NCI-H2107 (cell line): Measurements from ENCODE around the gene ECHDC1.
"Not testable (repeated sequence)": the region's sequence is repeated elsewhere in the genome, so short reads cannot be mapped to it uniquely, and the experiment has no call there.

Source experiments
- DNase-seq: peaks from one replicate; lab custom pipeline; 2025; lab: John Stamatoyannopoulos, UW

Gene ECHDC1

DNA sequence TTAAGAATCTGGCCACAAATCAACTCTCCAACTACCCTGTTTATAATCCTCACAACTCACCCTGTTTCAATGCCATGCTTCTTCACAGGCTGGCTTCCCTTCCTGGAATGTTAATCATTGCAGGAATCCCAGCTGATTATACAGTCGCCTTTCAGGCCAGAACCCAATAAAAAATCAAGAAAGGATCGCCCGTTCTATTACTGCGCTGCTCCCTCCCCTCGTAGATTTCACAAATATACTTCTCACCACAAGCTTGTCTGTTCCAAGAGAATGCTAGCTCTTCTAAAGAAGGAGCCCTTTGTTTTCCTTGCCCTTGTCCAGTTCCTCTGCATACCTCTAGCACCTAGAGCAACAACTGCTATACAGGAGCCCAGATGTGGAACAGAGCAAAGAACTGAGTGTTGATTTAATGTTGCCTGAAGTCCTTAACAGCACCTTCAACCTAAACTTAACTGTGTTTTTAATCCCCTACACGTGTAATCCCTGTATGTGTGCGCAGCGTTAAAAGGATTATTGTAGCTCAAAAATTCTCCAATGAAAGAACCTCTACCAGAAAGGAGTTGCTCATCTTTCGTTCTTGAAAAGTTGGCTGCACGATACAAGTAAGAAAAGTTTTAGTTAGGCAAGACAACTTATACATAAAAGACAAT lies 988 bp downstream of the ECHDC1 start:
- no peak for DNase-seq

DNA sequence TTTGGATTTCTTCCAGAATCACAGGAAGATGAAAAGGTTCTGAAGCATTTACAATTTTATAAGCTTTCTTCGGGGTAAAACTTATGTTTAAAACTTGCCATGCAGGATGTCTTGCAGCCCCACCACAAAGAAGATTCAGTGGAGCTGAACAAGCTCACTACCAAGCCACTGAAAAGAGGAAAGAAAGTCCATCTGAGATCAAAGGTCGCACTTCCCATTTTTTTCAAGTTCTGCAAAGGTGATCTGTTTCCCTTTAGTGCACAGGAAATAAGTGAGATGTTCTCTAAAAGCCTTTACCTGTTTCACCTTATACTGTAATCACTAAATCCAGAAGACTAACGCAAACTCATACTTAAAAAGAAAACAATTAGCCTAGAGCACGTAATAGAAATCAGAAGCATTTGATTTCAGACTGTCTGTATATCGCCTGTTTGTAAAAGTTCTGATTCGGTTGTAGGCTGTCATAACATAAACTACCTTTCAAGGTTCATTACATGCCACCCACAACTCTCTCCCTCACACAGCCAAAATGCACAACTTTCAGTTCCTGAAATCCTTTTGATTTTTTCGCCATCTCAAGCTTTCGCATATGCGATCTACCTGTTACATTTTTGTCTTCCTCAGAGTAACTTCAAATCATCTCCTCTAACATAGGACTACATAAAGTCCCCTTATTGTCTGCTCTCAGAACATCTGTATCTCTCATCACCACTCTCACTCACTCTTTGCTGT lies 1.8 kb downstream of the ECHDC1 start:
- DNase-seq, result no peak

DNA sequence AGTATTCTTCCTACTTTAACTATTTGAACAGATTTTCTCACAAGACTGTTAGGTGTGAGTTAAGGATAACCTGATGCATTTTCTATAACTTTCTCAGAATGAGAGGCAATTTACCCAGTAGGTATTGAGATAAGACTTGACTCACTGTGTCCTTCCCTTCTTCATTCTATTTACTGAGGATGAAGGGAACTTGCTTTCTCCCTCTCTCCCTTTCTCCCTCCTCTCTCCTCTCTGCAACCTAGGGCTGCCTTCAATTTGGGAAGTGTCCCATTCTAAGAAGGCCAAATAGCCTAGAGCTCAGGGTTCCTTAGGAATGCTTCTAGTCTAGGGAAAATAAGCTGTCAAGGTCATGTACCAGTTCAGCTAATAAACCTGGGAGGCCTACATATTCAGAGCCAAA lies 3.2 kb downstream of the ECHDC1 start:
- DNase-seq, result no peak

DNA sequence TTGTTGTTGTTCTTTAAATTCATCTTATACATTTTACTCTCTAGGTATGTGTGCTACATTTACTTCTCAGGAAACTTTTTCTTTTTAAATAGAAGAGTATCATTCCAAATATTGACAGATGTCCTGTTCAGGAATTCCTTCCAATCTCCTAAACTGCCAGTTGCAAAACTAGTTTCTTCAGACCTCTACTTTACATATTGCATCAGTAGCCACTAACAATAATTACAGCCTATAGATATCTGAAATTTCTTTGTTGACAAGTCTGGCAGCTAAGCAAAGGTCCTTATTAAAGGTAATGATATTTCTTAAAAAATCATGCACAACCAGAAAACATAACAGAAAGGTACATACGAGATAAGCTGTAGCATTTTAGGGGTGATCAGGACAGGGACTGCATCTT lies 4.5 kb downstream of the ECHDC1 start:
- no peak for DNase-seq

DNA sequence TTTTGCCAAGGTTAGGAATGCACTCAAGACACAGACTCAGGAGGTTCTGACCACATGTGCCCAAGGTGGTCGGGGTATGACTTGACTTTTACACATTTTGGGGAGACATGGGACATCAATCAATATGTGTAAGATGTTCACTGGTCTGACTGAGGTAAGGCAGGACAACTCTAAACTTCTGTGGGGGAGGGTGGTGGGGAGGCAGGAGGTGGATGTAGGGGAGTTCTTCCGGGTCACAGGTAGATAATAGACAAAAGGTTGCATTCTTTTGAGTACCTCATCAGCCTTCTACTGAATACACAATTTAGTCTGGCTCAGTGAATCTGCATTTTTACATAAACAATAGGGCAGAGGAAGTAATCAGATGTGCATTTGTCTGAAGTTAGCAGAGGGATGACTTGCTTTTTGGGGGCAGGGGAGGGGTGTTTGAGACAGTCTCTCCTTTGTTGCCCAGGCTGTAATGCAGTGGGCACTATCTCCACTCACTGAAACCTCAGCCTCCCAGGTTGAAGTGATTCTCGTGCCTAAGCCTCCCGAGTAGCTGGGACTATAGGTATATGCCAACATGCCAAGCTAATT lies 10.9 kb downstream of the ECHDC1 start:
- DNase-seq, result no peak

DNA sequence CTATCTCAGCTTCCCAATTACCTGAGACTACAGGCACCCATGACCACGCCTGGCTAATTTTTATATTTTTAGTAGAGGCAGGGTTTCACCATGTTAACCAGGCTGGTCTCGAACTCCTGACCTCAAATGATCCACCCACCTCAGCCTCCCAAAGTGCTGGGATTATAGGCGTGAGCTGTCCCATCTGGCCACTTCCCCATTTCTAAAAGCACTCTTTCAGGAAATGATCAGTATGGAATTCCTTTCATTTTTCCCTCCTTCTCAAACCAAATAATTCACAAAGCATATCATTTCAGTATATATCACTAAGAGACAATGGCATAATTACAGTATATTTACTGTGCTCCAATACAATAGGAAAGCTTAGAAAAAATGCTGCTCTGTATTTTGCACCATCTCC lies 12.2 kb downstream of the ECHDC1 start:
- DNase-seq, result not testable (repeated sequence)

DNA sequence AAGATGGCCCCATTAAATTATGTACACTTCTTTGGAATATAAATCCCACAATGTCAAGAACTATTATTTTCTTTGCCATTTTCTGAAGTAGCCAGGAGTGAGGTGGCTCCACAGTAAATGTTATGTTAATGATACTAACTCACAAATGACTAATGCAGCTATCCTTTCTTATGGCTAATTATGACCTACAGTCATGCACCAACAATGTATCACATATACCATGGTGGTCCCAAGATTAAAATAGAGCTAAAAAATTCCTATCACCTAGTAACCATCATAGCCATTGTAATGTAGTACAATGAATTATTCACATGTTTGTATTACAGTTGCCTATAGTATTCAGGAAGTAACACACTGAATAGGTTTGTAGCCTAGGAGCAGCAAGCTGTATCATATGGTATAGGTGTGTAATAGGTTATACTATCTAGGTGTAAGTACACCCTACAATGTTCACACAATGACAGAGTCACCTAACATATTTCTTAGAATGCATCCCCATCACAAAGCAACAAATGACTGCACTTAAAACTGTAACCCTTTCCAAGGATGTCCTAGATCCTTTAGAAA lies 15.3 kb downstream of the ECHDC1 start:
- DNase-seq, result no peak

DNA sequence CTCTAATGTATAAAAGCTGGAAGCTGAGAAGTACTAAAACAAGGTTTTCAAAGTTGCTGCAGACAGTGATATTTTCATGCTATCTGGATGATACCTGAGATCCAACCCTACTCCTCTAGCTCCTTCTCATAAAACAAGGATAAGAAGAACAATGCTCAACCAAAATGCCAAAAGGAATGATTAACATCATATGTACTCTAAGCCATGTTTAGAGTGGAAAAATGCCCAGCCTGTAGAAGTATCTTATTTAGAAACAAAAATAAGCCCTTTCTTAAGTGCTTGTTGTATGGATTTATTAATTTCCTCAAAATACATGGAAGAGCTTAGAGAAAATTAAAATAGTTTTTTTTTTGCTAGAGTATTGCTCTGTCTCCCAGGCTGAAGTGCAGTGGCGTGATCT lies 23.7 kb downstream of the ECHDC1 start:
- no peak for DNase-seq

DNA sequence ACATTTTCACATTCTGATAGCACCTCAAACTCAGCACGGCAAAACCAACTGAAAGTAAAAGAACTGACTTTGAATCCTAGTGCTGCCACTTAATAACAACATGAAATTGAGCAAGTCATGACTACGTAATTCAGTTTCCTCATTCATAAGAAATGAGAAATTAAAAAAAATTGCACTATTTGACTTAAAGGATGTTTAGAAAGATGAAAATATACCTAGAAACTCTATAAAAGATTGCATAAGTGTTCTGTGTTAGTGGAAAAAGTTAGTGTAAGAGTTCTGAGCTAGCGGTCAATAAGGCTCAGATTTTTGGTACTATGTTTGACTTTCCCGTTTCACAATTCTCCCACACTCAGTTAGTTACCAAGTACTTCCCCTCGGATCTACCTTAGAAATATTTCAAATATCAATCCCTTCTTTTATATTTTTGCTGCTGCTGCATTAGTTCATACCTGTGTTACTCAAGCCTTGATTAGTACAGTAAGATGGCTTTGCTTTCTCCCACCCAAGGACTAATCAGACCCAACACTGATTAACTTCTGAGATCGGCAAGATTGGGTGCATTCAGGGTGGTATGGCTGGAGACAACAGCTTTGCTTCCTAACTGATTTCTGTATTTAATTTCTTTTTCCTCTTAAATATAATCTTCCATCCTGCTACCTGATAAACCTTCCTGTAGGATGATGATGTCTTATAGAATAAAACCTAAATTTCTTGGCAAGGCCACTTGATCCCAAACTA lies 25.9 kb downstream of the ECHDC1 start:
- no peak for DNase-seq

DNA sequence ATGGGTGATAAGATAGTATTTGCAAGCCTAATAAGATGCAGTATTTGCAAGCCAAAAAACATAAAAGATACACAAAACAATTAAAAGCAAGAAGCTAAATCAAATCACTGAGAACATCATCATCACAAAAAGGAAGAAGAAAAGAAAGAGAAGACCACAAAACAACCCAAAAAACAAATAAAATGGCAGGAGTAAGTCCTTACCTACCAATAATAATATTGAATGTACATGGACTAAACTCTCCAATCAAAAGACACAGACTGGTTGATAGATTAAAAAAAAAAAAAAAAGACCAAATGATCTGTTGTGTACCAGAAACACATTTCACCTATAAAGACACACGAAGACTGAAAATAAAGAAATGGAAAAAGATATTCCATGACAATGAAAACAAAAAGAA lies 37.7 kb downstream of the ECHDC1 start:
- DNase-seq, result no peak

DNA sequence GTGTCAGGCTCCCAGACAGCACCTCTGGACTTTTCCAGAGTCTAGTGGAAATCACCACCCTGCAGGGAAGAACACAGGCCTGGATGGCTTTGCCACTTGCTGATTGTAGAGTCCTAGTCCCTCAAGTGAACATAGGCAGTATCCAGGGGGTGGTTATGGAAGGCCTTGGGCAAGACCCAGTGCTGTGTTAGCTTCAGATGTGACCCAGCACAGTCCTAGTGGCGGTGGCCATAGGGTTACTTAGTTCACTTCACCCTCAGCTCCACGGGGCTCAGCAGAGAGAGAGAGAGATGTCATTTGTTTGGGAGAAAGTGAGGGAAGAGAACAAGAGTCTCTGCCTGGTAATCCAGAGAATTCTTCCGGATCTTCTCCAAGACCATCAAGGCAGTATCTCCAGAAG lies 39.5 kb downstream of the ECHDC1 start:
- no peak for DNase-seq

DNA sequence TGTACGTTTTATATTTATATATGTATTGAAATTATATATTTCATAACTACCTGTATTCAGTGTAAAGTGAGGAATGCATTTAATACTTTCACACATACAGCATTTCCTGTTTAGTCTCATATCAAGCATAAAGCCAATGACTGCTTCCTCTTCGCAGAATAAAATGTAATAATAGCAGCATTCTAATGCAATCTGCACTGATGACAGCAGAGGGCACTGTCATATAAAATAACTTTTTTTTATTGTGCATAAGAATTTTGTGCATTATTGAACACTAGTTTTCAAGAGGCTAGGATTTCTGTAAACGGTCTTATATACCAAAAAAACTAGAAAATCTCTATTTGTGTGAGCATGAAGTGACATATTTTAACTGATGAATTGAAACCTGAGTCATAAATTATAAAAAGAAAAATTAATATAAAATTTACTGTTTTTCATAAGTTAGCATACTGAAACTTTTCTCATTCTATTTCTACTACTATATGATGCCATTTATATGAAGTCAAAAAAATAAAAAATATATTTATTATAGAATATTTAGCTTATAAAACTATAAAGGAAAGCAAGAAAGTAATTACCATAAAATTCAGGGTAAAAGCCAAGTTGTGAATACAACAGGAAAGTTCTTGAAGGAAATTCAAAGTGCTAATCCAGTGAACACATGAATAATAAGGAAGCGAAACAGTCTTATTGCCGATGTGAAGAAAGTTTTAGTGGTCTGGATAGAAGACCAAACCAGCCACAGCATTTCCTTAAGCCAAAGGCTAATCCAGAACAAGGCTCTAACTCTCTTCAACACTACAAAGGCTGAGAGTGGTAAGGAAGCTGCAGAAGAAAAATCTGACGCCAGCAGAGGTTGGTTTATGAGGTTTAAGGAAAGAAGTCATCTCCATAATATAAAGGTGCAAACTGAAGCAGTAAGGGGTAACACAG lies 40.4 kb downstream of the ECHDC1 start:
- DNase-seq, result no peak

DNA sequence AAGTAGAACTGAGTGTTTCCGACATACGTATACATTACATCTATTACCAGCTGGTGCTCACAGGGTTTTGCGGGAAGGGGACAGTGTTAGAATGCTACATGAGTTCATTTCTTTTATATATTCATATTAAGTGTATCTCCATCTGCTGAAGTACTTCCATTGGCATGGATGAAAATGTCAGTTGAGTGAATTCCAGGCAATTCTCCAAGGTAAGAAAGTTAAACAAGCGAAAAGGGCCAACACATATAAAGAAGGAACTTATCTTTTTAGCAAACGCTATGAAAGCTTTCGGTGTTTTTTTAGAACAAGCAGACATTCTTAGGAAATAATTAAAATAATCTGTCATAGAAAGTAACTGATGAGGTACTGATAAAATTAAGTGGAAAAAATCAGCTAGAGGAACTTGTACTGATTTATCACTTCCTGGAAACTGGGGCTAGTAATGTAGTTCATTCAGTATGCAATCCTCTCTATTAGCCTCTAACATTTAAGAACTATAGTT lies 42.2 kb downstream of the ECHDC1 start:
- DNase-seq, result no peak

DNA sequence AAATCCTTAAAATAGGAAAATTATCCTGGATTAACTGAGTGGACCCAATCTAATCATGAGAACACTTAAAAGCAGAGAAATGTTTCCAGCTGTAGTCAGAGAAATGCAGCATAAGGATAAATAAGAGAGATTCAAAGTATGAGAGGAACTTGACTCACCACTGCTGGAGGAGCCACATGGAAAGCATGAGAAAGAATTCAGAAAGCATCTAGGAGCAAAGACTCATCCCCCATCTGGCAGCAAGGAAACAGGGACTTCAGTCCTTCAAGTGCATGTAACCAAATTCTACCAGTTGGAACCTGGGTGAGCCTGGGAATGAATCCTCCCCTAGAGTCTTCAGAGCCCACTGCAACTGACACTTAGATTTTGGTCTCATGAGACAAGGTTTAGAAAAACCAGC lies 43.0 kb downstream of the ECHDC1 start:
- DNase-seq, result no peak

DNA sequence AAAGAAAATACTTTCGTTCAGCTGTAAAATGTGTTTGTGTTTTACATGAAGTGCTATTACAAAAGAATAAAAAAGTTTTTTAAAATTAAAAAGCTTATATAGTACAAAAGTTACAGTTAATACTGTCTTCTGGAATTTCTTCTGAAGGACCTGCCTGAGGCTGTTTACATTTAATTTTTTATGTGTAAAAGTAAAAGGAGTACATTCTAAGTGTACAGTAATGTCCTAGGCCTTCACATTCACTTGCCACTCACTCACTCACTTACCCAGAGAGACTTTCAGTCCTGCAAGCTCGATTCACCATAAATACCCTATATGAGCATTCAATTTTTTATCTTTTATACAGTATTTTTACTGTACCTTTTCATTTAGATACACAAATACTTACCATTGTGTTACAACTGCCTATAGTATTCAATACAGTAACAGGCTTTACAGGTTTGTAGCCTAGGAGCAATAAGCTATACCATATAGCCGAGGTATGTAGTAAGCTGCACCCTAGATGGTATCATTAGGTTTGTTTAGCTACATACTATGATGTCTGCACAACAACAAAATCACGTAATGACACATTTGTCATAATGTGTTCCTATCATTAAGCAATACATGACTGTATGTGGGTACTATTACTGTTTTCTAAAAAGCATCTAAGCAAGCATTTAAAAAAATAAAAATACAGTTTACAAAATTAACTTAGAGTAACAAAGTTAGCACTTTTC lies 43.7 kb downstream of the ECHDC1 start:
- no peak for DNase-seq

DNA sequence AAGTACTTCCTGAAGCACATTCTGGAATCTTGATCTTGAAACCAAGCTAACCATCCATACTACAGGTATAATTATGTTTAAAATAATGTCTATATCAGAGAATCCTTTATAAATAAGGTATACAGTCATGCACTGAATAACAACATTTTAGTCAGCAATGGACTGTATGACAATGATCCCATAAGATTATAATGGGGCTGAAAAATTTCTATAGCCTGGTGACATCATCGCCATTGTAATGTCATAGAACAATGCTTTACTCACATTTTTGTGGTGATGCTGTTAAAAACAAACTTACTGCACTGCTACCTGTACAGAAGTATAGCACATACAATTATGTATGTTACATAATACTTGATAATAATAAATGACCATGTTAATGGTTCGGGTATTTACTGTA lies 44.9 kb downstream of the ECHDC1 start:
- DNase-seq, result no peak

DNA sequence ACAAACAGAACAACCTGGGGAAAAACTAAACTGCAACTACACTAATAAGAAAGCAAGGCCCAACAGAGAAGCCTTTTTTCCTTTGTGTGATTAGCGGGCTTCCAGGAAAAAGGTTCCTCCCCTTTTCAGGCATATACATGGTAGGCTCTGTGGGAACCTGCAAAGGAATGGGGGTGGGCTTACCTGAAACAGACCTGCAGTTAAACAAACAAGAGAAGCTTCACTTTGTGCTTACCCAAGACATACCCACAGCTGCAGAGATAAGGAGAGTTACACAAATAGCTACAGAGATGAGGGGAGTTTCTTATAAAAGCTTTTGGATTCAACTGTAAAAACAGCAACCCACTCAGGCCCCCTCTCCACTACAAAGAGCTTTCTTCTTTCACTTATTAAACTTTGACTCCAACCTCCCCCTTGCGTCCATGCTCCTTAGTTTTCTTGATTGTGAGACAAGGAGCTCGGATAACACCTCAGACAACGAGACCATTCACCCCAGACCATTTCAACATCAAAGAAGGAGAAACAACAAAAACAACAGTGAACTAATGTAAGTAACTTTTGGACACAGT lies 45.8 kb downstream of the ECHDC1 start:
- no peak for DNase-seq

DNA sequence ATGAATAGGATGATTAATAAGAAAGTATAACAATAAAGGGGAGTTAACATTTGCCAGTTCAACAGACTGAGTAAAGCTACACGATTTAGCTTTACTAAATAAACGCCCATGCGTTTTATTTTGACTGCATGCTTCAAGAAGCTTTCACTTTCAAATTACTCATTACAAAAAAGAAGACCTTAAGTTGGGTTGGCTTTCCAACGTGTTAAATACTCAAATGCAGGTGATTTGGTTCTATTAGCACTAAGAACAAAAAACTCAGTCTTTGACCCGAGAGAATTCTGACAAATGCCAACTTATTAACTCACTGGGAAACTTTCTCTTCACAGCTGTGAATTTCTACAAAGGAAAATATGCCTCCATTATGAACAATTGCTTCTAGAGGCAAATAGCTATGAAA lies 51.9 kb downstream of the ECHDC1 start:
- DNase-seq, result no peak

DNA sequence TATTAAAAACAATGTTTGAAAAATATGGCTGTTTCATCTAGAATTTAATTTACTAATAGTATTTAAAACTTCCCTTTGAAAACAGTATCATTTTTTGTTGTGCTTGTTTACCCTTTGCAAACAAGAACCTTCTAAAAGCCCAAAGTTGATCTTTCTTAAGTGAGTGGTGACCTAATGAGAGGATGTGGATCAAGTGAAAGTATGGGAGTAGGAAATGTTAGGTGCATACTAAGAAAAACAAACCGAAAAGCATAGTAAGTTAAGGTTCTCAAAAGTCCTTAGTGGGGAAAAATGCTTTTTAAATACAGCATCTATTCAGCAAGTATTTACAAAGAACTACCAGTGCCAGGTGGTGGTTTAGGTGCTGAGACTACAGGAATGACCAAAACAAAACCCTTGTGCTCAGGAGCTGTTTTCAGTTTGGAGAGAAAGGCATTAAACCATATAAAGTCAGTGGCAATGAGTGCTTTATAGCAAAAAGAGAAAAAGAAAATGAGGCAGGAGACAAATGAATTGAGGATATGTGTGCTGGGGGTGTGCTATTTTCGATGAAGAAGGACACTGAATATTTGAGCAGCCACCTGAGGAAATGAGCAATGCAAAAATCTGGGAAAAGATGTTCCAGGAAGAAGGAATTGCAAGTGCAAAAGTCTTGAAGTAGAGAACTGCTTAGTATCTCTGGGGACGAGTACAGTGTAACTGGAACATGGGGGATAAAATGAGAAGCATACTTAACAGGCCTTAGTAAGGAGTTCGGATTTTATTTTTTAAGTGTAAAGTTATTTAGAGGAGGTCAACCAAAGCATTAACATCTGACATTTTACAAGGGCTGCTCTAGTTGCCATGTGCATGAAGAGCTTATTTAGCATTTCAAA lies 52.8 kb downstream of the ECHDC1 start:
- no peak for DNase-seq
